Brain microvascular endothelial cell (primary cell): Measurements from ENCODE around the gene EML1.

ENCODE experiments used
- DNase-seq: peaks from one replicate; pipeline ENCODE4 v3.0.0-alpha.2; 2020
- H3K27ac ChIP-seq: fragments of 250-450 bp; sonication (Bioruptor Pico); 2 replicates; pipeline ENCODE4 v1.5.1; 2020; ENCODE audit warnings: mild to moderate bottlenecking, moderate library complexity
- H3K27me3 ChIP-seq: fragments of 250-450 bp; sonication (Bioruptor Pico); replicated peaks from 2 replicates; pipeline ENCODE4 v1.5.1; 2020; ENCODE audit warnings: mild to moderate bottlenecking
- H3K36me3 ChIP-seq: fragments of 250-450 bp; sonication (Bioruptor Pico); replicated peaks from 2 replicates; pipeline ENCODE4 v1.5.1; 2020; ENCODE audit warnings: mild to moderate bottlenecking
- H3K4me3 ChIP-seq: 2 replicates; pipeline ENCODE4 v1.5.1; 2011; ENCODE audit warnings: low read depth, mild to moderate bottlenecking, control low read depth, low read length, moderate library complexity
- CTCF ChIP-seq: IDR thresholded peaks from 2 replicates; pipeline ENCODE4 v1.5.1; 2011; ENCODE audit warnings: low read depth, mild to moderate bottlenecking, moderate library complexity, low read length, control low read depth, inconsistent platforms; ENCODE audit errors: missing control alignments
- in situ Hi-C: cut with HindIII; loops from 2 replicates; pipeline ENCODE4 v1.10.0; 2017; ENCODE audit warnings: low sequenced_read_pairs, low pct_ligation_motif_present

The EML1 gene

DNA sequence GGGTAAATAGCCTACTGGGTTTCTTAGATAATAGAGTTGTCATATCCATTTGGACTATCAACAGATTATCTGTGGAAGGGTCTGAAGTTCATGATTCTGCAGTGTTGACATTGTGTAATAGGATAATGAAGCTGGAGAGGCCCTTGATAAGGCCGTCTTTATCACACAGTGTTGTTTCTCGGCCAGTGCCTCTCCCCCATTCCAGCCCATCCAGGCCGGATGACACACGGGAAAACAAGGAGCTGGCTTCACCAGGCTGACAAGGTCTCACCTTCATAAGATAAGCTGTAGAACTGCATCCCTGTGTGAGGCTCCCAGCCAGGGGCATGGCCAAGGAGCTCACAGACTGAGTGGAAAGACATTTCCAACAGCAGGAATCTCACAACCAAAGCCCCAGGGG is 8.7 kb upstream of the EML1 start:
- Histone ChIP-seq H3K4me3 (no peak overlapping the region), H3K36me3 (no peaks in the 10 kb centered on the region), H3K27ac (no peak overlapping the region), H3K27me3 (no peaks in the 10 kb centered on the region)
- TF ChIP-seq CTCF, result no peak
- in situ Hi-C loops, result no loop called here
- no peak for DNase-seq

GRCh38 chr14:99785426-99785825 is 7.8 kb upstream of the EML1 start:
- no peak for TF ChIP-seq CTCF
- no peak overlapping the region for H3K4me3 ChIP-seq
- H3K27me3 ChIP-seq, result no peaks in the 10 kb centered on the region
- no peak overlapping the region for H3K27ac ChIP-seq
- in situ Hi-C loops, result no loop called here
- H3K36me3 ChIP-seq, result no peaks in the 10 kb centered on the region
- no peak for DNase-seq

GRCh38 chr14:99786511-99786989 is 6.7 kb upstream of the EML1 start:
- H3K36me3 ChIP-seq, result no peaks in the 10 kb centered on the region
- DNase-seq, result no peak
- H3K27me3 ChIP-seq, result no peaks in the 10 kb centered on the region
- H3K27ac ChIP-seq, result no peak overlapping the region
- in situ Hi-C loops, result no loop called here
- H3K4me3 ChIP-seq, result no peak overlapping the region
- TF ChIP-seq CTCF, result no peak

DNA sequence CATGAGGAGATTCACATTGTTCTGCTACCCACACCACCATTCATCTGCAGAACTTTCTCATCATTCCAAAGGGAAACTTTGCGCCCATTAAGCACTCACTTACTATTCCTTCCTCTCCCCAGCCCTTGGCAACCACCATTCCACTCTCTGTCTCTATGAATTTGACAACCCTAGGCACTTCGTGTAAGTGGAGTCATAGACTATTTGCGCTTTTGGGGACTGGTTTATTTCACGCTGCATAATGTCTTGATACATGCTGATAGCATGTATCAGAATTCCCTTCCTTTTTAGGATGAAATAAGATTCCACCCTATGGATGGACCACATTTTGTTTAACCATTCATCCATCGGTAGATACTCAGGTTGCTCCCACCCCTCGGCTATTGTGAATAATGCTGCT is 4.5 kb upstream of the EML1 start:
- no peak overlapping the region for H3K4me3 ChIP-seq
- in situ Hi-C loops, result no loop called here

DNA sequence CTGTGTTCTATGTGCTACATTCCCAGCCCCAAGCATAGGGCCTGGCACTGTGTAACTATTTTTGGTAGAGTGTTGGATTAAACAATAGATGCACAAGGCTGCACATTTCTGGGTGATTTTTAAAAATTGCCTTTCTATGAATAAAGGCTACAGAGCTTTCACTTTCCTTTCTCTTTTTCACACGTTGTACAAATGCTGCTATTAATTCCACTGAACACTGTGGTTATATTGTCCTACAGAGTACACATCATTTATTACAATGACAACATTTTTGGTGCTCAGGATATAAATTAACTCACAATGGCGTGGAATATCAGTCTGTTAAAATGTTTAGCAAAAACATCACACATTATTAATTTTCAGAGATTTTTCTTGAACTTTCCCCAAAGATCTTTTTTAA is 3.6 kb upstream of the EML1 start:
- H3K27me3 ChIP-seq, result no peaks in the 10 kb centered on the region
- H3K27ac ChIP-seq, result no peak overlapping the region
- TF ChIP-seq CTCF, result no peak

More for the DNA sequence above, 4.5 kb upstream of the EML1 start:
- Histone ChIP-seq H3K27ac (no peak overlapping the region), H3K27me3 (no peaks in the 10 kb centered on the region), H3K36me3 (no peaks in the 10 kb centered on the region)
- no peak for TF ChIP-seq CTCF
- no peak for DNase-seq

DNA sequence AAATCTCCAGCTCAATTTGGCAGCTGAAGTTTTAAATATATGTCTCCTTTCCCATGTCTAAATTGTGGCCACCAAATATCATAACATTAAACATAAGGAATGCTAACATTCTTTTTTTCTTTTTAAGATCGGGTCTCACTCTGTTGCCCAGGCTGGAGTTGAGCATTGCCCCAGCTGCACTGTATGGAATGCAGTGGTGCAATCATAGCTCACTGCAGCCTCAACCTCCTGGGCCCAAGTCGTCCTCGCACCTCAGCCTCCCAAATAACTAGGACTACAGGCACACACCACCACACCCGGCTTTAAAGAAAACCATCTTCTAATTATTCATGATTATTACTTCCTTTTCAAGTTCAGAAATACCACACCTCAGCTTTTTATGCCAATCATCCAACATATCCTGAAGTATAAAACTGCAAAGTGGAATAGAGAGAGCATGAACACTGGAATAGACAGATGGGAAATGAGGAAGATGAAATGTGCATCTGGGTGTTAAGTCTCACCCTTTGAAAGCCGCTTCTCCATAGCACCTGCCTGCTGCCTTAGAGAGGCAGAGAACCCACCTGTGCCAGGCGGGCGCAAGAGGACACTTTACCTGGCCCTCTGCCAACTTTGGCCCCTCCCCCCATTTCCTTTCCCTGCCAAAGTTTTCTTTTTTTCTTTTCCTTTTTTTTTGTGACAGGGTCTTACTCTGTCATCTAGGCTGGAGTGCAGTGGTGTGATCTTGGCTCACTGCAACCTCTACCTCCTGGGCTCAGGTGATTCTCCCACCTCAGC is 2.8 kb upstream of the EML1 start:
- H3K4me3 ChIP-seq, result no peak overlapping the region
- no peaks in the 10 kb centered on the region for H3K36me3 ChIP-seq
- in situ Hi-C loops, result no loop called here
- no peak overlapping the region for H3K27ac ChIP-seq
- no peak for DNase-seq
- no peak for TF ChIP-seq CTCF
- H3K27me3 ChIP-seq, result no peaks in the 10 kb centered on the region

More for the DNA sequence above, 3.6 kb upstream of the EML1 start:
- in situ Hi-C loops, result no loop called here
- Histone ChIP-seq H3K36me3 (no peaks in the 10 kb centered on the region), H3K4me3 (no peak overlapping the region)
- no peak for DNase-seq
